Activated CD8-positive, alpha-beta memory T cell treated with anti-CD3 and anti-CD28 coated beads, Interleukin-2, amount 10 ng/mL, durations not matched to agents 7 days and 5 days (primary cell): ENCODE data around the gene SNX13. TPM values are rescaled to one million over a fixed set of nuclear protein-coding genes. Genes with fewer than 3 reads are reported as not detected.

Experiments
- ATAC-seq: fragments of 150-1000 bp; cut with Tn5 transposase; one replicate; pipeline ENCODE4 v1.10.0; 2021; ENCODE audit warnings: moderate library complexity
- CTCF ChIA-PET: fragments of 350-600 bp; sonication (Branson Sonifier 250); formaldehyde crosslinking; loops from one replicate; lab custom pipeline; 2021; ENCODE audit warnings: antibody characterized with exemption; lab: Charles Lee
- DNase-seq: peaks from one replicate; pipeline ENCODE4 v3.0.0-alpha.2; 2020
- H3K27ac Mint-ChIP-seq: one replicate; pipeline ENCODE4 v1.8.0; 2021; ENCODE audit warnings: mild to moderate bottlenecking, mixed read lengths
- H3K27me3 Mint-ChIP-seq: one replicate; pipeline ENCODE4 v1.8.0; 2021; ENCODE audit warnings: mixed read lengths
- H3K36me3 Mint-ChIP-seq: one replicate; pipeline ENCODE4 v1.8.0; 2021; ENCODE audit warnings: mild to moderate bottlenecking, mixed read lengths
- H3K4me1 Mint-ChIP-seq: one replicate; pipeline ENCODE4 v1.8.0; 2021; ENCODE audit warnings: mixed read lengths
- H3K4me3 Mint-ChIP-seq: one replicate; pipeline ENCODE4 v1.8.0; 2021; ENCODE audit warnings: mild to moderate bottlenecking, moderate library complexity, mixed read lengths
- H3K9me3 Mint-ChIP-seq: one replicate; pipeline ENCODE4 v1.8.0; 2022; ENCODE audit warnings: low read depth, mixed read lengths
- total RNA-seq, 2 experiments: library from RNA; stranded (reverse); gene quantifications; one replicate each; pipeline ENCODE4 v1.2.3, GENCODE V29; 2021

Gene SNX13
- total RNA-seq, 2 experiments from 2014 or later = 19.5 to 24.4 TPM

- peaks cover 3% of the 10 kb centered on the region for H3K9me3 Mint-ChIP-seq
- peaks cover 3% of the 10 kb centered on the region for H3K4me1 Mint-ChIP-seq
- H3K27ac Mint-ChIP-seq = no peak overlapping the region
- H3K4me3 Mint-ChIP-seq = no peak overlapping the region
- no peak for ATAC-seq
- no peak for DNase-seq
- H3K27me3 Mint-ChIP-seq = no peaks in the 10 kb centered on the region
- CTCF ChIA-PET = no interaction called here
- H3K36me3 Mint-ChIP-seq = peaks cover 50% of the 10 kb centered on the region
Measured at GRCh38 chr7:17807242-17807641, 133.1 kb downstream of the SNX13 start.

- CTCF ChIA-PET = no interaction called here
- ATAC-seq = no peak
- H3K4me3 Mint-ChIP-seq = no peak overlapping the region
- no peak for DNase-seq
- H3K27me3 Mint-ChIP-seq = no peaks in the 10 kb centered on the region
- H3K4me1 Mint-ChIP-seq = peaks cover 3% of the 10 kb centered on the region
- peaks cover 44% of the 10 kb centered on the region for H3K36me3 Mint-ChIP-seq
- no peak overlapping the region for H3K27ac Mint-ChIP-seq
- peaks cover 3% of the 10 kb centered on the region for H3K9me3 Mint-ChIP-seq
Measured at GRCh38 chr7:17806631-17807030, 133.7 kb downstream of the SNX13 start.

- H3K27ac Mint-ChIP-seq = no peak overlapping the region
- CTCF ChIA-PET = interaction anchor here (0.6 kb wide), 1 partner anchor 38 kb away, joined by 3 read pairs; no protein-coding TSS in a partner anchor
- ATAC-seq (no peak), DNase-seq (no peak)
- no peaks in the 10 kb centered on the region for H3K27me3 Mint-ChIP-seq
- no peaks in the 10 kb centered on the region for H3K4me1 Mint-ChIP-seq
- no peaks in the 10 kb centered on the region for H3K9me3 Mint-ChIP-seq
- H3K36me3 Mint-ChIP-seq = peaks cover 32% of the 10 kb centered on the region
- H3K4me3 Mint-ChIP-seq = no peak overlapping the region
Measured at GRCh38 chr7:17802056-17802455, 138.2 kb downstream of the SNX13 start.

GRCh38 chr7:17792075-17792936, 148.0 kb downstream of the SNX13 start:
- DNase-seq = no peak
- H3K4me1 Mint-ChIP-seq = no peaks in the 10 kb centered on the region
- no peak for ATAC-seq
- CTCF ChIA-PET = no interaction called here
- H3K27me3 Mint-ChIP-seq = no peaks in the 10 kb centered on the region
- H3K27ac Mint-ChIP-seq = no peak overlapping the region
- no peaks in the 10 kb centered on the region for H3K9me3 Mint-ChIP-seq
- no peak overlapping the region for H3K4me3 Mint-ChIP-seq
- peaks cover 11% of the 10 kb centered on the region for H3K36me3 Mint-ChIP-seq

GRCh38 chr7:17787257-17787656, 153.0 kb downstream of the SNX13 start:
- Mint-ChIP-seq H3K4me1 (no peaks in the 10 kb centered on the region), H3K27me3 (no peaks in the 10 kb centered on the region), H3K27ac (no peak overlapping the region), H3K9me3 (no peaks in the 10 kb centered on the region), H3K36me3 (no peaks in the 10 kb centered on the region), H3K4me3 (no peak overlapping the region)
- CTCF ChIA-PET = interaction anchor here (0.6 kb wide), 1 partner anchor 207 kb away, joined by 3 read pairs; no protein-coding TSS in a partner anchor
- no peak for DNase-seq
- ATAC-seq = no peak

GRCh38 chr7:17786314-17786852, 153.9 kb downstream of the SNX13 start:
- ATAC-seq = no peak
- no peaks in the 10 kb centered on the region for H3K9me3 Mint-ChIP-seq

GRCh38 chr7:17782216-17782549, 158.1 kb downstream of the SNX13 start:
- Mint-ChIP-seq H3K4me3 (no peak overlapping the region), H3K36me3 (no peaks in the 10 kb centered on the region), H3K27me3 (no peaks in the 10 kb centered on the region), H3K9me3 (no peaks in the 10 kb centered on the region), H3K27ac (no peak overlapping the region), H3K4me1 (no peaks in the 10 kb centered on the region)
- DNase-seq = no peak
- CTCF ChIA-PET = interaction anchor here (1.0 kb wide), 1 partner anchor 9 kb away, joined by 3 read pairs; no protein-coding TSS in a partner anchor
- no peak for ATAC-seq

More at GRCh38 chr7:17786314-17786852, 153.9 kb downstream of the SNX13 start:
- DNase-seq = no peak
- CTCF ChIA-PET = interaction anchor here (1.3 kb wide), 1 partner anchor 12 kb away, joined by 5 read pairs; no protein-coding TSS in a partner anchor
- Mint-ChIP-seq H3K27ac (no peak overlapping the region), H3K4me1 (no peaks in the 10 kb centered on the region), H3K4me3 (no peak overlapping the region), H3K27me3 (no peaks in the 10 kb centered on the region), H3K36me3 (no peaks in the 10 kb centered on the region)

- Mint-ChIP-seq H3K4me3 (no peak overlapping the region), H3K9me3 (no peaks in the 10 kb centered on the region), H3K27me3 (no peaks in the 10 kb centered on the region), H3K36me3 (no peaks in the 10 kb centered on the region), H3K27ac (no peak overlapping the region), H3K4me1 (no peaks in the 10 kb centered on the region)
- CTCF ChIA-PET = no interaction called here
- no peak for DNase-seq
- ATAC-seq = no peak
Measured at GRCh38 chr7:17781491-17782215, 158.6 kb downstream of the SNX13 start.

GRCh38 chr7:17779381-17779780, 160.9 kb downstream of the SNX13 start:
- H3K27me3 Mint-ChIP-seq = no peaks in the 10 kb centered on the region
- H3K27ac Mint-ChIP-seq = no peak overlapping the region
- no peak overlapping the region for H3K4me3 Mint-ChIP-seq
- CTCF ChIA-PET = no interaction called here
- H3K9me3 Mint-ChIP-seq = no peaks in the 10 kb centered on the region
- DNase-seq = no peak
- H3K36me3 Mint-ChIP-seq = no peaks in the 10 kb centered on the region
- H3K4me1 Mint-ChIP-seq = no peaks in the 10 kb centered on the region
- ATAC-seq = no peak

GRCh38 chr7:17774716-17775288, 165.5 kb downstream of the SNX13 start:
- ATAC-seq = no peak
- CTCF ChIA-PET = interaction anchor here (1.0 kb wide), 1 partner anchor 11 kb away, joined by 5 read pairs; no protein-coding TSS in a partner anchor
- Mint-ChIP-seq H3K4me1 (peaks cover 10% of the 10 kb centered on the region), H3K36me3 (no peaks in the 10 kb centered on the region), H3K27ac (no peak overlapping the region), H3K27me3 (no peaks in the 10 kb centered on the region), H3K9me3 (no peaks in the 10 kb centered on the region), H3K4me3 (no peak overlapping the region)
- no peak for DNase-seq

GRCh38 chr7:17774248-17774647, 166.0 kb downstream of the SNX13 start:
- Mint-ChIP-seq H3K9me3 (no peaks in the 10 kb centered on the region), H3K27ac (no peak overlapping the region), H3K27me3 (no peaks in the 10 kb centered on the region), H3K4me1 (peaks cover 10% of the 10 kb centered on the region), H3K4me3 (no peak overlapping the region), H3K36me3 (no peaks in the 10 kb centered on the region)
- ATAC-seq (no peak), DNase-seq (no peak)
- CTCF ChIA-PET = interaction anchor here (1.0 kb wide), 1 partner anchor 12 kb away, joined by 5 read pairs; no protein-coding TSS in a partner anchor

GRCh38 chr7:17773289-17773626, 167.0 kb downstream of the SNX13 start:
- H3K27me3 Mint-ChIP-seq = no peaks in the 10 kb centered on the region
- no peaks in the 10 kb centered on the region for H3K36me3 Mint-ChIP-seq
- H3K9me3 Mint-ChIP-seq = no peaks in the 10 kb centered on the region
- ATAC-seq (peak; percentile 32), DNase-seq (no peak)
- CTCF ChIA-PET = interaction anchor here (0.7 to 0.8 kb wide), 4 partner anchors 10 to 213 kb away, joined by 3 to 4 read pairs (median 3); no protein-coding TSS in a partner anchor
- peaks cover 10% of the 10 kb centered on the region for H3K4me1 Mint-ChIP-seq
- no peak overlapping the region for H3K4me3 Mint-ChIP-seq
- no peak overlapping the region for H3K27ac Mint-ChIP-seq
